IPS-20b (cell line): ENCODE data around the gene CTDP1.
"Not testable (repeated sequence)": the region's sequence is repeated elsewhere in the genome, so short reads cannot be mapped to it uniquely, and the experiment has no call there.

Experiments
- H3K27ac ChIP-seq: one replicate; pipeline ENCODE4 v1.5.1; 2013; ENCODE audit warnings: low read length
- H3K27me3 ChIP-seq: 2 replicates; pipeline ENCODE4 v1.6.1; 2013; ENCODE audit warnings: mild to moderate bottlenecking, low read length, inconsistent platforms; ENCODE audit not compliant: insufficient read depth
- H3K36me3 ChIP-seq: 2 replicates; pipeline ENCODE4 v1.6.1; 2013; ENCODE audit warnings: low read depth, mild to moderate bottlenecking, inconsistent platforms, low read length, moderate library complexity; ENCODE audit not compliant: insufficient read depth
- H3K4me1 ChIP-seq: 2 replicates; pipeline ENCODE4 v1.6.1; 2013; ENCODE audit warnings: mild to moderate bottlenecking, control low read depth, inconsistent platforms, low read length, moderate library complexity; ENCODE audit not compliant: insufficient read depth
- H3K4me3 ChIP-seq: 2 replicates; pipeline ENCODE4 v1.5.1; 2013; ENCODE audit warnings: mild to moderate bottlenecking, low read length, inconsistent platforms
- H3K9ac ChIP-seq: 2 replicates; pipeline ENCODE4 v1.6.1; 2013; ENCODE audit warnings: low read depth, mild to moderate bottlenecking, inconsistent platforms, low read length, moderate library complexity
- H3K9me3 ChIP-seq: 2 replicates; pipeline ENCODE4 v1.6.1; 2013; ENCODE audit warnings: mild to moderate bottlenecking, low read depth, low read length, inconsistent platforms; ENCODE audit not compliant: insufficient read depth

Gene CTDP1

DNA sequence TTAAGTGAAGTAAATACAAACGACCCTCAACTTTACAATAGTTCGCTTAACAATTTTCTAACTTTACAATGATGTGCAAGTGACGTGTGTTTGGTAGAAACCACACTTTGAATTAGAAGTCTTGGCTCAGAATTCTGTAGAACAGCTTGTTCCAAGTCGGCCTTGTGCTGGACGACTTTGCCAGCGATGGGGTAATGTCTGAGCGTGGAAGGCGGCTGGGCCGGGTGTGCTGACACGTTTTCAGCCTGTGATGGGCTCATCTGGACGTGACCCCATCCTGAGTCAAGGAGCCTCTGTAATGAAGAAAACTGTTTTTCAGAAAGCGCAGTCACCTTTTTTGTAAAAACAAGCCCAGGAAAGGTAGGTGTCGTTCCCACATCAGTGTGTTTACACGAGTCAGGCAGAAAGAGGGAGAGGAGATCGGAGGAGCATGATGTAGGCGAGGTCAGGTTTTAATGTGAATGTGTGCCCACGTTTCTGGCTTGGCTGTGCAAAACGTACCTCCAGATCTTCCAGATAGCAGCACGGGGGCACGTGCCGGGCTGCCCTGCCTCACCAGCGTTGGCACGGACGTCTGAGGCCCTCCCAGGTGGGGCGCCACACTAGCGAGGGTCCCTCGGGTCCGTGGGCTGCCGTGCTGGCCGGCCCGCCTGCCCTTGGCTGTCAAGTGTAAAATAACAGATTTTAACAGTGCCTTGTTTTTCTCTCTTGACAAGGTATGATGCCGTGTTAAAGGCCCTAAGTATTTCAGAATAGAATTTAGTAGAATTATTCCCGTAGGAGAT, 54.6 kb downstream of the CTDP1 start:
- H3K9me3 ChIP-seq: peaks cover 12% of the 10 kb centered on the region
- H3K9ac ChIP-seq: no peak overlapping the region
- no peaks in the 10 kb centered on the region for H3K27me3 ChIP-seq
- no peaks in the 10 kb centered on the region for H3K4me1 ChIP-seq
- H3K4me3 ChIP-seq: no peak overlapping the region
- peaks cover 71% of the 10 kb centered on the region for H3K36me3 ChIP-seq
- H3K27ac ChIP-seq: no peak overlapping the region

DNA sequence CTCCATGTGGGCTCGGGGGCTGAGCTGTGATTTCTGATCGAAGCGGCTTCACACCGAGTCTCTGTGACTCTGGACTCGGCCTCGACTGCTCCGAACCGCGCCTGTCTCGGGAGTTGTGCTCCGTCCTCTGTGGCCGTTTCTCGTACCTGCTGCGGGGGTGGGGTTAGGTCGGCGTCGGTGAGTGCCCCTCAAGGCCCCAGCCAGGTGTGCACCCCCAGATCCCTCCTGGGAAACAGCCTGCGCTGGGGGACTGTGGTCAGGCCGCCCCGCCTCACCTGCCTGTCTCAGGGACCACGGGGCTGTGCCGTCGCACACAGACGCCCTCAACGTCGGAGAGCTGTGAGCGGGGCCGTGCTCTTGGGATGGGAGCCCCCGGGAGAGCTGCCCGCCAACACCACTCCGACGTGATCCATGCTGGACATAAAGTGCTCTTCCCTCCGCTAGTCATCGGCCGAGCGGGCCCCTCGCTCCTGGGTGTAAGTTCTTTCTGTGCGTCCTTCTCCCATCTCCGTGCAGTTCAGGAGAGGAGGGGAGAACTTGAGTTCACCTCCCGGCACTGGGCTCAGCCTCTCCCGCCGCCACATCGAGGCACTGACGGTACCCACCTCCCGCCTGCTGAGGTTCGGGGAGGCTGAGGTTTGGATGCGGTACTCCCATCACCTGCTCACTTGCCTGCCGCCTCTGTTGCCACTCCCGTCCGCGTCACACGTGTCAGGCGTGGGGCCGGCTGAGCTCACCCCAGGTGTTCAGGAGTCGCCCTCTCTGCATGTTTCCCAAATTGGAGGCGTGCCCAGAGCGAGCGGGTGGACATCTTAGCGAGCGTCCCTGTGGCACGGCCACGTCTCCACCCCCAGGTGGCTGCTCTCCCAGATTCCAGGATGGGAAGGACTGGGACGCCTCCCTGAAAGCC, 55.7 kb downstream of the CTDP1 start:
- Histone ChIP-seq H3K9me3 (peaks cover 12% of the 10 kb centered on the region), H3K4me1 (no peaks in the 10 kb centered on the region), H3K27me3 (no peaks in the 10 kb centered on the region), H3K27ac (no peak overlapping the region), H3K9ac (no peak overlapping the region), H3K4me3 (no peak overlapping the region), H3K36me3 (peaks cover 64% of the 10 kb centered on the region)

DNA sequence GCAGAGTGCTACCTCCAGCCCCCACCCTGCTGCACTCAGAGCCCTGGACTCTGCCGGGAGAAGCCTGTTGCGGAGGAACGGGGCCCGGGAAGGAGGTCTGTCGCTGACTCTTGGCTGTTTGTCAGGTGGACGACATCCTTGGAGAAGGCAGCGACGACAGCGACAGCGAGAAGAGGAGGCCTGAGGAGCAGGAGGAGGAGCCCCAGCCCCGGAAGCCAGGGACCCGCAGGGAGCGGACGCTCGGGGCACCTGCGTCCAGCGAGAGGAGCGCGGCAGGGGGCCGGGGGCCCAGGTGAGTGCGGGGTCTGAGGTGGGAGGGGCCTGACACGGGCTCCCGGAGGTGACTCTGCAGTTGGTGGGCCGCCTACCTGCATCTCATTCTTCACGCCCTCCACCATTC, 56.6 kb downstream of the CTDP1 start:
- H3K36me3 ChIP-seq: peaks cover 66% of the 10 kb centered on the region
- H3K4me3 ChIP-seq: no peak overlapping the region
- H3K9ac ChIP-seq: no peak overlapping the region
- no peaks in the 10 kb centered on the region for H3K27me3 ChIP-seq
- H3K9me3 ChIP-seq: peaks cover 7% of the 10 kb centered on the region
- H3K4me1 ChIP-seq: no peaks in the 10 kb centered on the region
- no peak overlapping the region for H3K27ac ChIP-seq

DNA sequence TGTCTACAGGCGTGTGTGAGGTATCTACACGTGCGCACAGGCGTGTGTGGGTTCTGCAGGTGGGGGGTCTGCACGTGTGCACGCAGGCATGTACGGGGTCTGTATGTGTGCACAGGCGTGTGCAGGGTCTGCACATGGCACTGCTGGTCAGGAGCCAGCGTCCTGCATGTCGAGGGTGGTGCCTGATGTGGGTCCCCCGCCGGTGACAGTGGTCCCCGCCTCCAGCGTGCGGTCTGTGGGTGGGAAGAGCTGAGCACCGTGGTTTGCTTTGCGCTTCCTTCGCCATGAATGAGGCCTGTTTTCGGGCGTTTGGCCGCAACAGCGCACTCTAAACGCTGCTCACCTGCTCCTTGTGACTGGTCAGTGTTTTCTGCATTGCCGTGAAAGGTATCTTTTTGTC, 57.2 kb downstream of the CTDP1 start:
- Histone ChIP-seq H3K4me3 (no peak overlapping the region), H3K9me3 (0 out of 2 replicates have a peak, but pooled peaks cover 3% of the 10 kb centered on the region), H3K9ac (no peak overlapping the region), H3K27ac (no peak overlapping the region), H3K27me3 (no peaks in the 10 kb centered on the region), H3K36me3 (peaks cover 64% of the 10 kb centered on the region), H3K4me1 (no peaks in the 10 kb centered on the region)

DNA sequence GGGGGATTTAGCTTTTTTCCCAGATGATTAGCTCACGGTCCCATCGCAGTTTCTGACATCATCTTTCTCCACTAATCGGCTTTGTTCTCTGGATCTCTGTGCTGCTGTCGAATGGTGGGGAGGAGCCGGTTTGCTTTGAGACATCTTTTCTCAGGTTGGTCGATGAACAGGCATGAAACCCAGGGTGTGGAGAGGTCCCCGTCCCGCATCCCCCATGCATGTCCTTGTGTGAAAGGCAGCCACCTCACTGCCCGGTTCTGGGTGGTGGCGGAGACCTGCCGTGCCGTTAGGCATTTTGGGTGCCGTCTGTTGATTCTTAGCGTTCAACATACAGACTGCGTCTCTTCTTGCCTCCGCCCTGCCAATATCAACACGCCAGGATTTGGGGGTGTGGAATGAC, 57.8 kb downstream of the CTDP1 start:
- Histone ChIP-seq H3K36me3 (peaks cover 63% of the 10 kb centered on the region), H3K4me1 (no peaks in the 10 kb centered on the region), H3K9me3 (no peaks in the 10 kb centered on the region), H3K4me3 (no peak overlapping the region), H3K27ac (no peak overlapping the region), H3K27me3 (no peaks in the 10 kb centered on the region), H3K9ac (no peak overlapping the region)

DNA sequence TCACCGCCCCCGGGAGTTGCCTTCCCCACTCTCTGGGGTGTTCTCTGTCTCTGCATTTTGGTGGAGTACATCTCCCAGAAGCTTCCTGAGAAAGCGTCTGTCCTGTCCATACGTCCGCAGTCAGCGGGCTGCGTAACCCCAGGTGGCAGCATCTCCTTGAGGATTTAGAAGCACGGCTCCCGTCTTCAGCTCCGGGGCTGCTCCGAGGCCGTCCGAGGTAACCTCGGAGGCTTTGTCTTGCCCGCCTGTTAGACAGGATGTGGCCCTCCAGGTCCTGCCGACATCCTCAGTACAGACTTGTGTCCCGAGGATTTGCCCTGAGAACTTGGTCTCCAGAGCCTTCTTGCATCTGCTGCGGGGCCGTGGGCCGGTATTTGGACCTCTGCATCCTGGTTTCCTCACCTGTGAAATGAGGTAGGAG, 58.4 kb downstream of the CTDP1 start:
- Histone ChIP-seq H3K27me3 (no peaks in the 10 kb centered on the region), H3K4me3 (no peak overlapping the region), H3K36me3 (peaks cover 61% of the 10 kb centered on the region), H3K9ac (no peak overlapping the region), H3K27ac (no peak overlapping the region), H3K4me1 (no peaks in the 10 kb centered on the region), H3K9me3 (no peaks in the 10 kb centered on the region)

DNA sequence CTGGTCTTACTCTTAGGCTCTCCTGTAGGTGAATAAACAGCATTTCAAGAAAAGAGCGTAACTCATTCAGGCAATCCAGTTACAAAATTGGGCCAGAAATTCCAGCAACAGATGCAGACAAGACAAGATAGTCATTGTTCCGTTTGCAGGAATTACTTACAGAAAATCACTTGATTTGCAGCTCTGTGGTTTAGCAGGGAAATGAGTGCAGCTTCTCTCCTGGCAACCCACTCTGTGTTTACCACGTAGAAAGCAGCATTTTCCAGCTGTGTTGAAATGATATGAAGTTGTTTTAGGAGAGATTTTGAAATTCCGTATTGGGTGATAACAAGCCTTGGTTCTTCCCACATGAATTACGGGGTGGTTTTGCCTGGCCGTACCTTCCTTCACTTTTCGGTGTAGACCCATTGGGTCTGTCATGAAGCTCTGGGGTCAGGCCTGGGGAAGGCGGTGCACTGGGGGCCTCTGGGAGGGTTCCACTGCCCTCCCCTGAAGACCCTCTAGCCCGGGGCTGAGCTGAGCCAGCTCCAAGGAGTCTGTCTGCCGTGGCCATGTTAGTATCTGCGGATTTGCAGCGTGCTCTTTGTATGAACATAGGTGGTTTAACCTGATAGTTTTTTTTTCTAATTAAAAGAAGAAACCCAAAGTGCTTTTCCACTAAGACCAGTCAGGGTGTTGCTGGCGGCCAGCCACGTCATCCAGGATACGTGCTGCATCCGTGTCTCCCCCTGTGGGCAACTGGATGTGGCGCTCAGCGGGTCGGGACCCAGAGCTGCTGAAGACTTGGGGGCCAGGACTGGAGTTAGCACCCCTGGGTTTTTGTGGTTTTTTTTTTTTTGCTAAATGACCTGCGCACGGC, 59.2 kb downstream of the CTDP1 start:
- H3K4me3 ChIP-seq: no peak overlapping the region

DNA sequence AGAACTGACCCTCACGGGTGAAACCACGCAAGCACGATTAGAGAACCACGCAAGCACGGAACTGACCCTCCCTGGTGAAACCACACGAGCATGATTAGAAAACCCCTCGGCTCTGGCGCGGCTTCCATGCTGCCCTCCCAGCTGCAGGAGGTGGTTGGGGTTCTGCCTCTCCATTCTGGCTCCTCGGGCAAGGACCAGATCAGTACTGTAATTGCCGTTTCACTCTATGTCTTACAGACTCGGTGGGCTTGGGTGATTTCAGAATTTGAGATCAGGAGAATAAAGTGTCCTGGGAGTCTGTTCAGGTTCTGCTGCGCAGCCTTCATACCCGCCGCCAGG, 59.8 kb downstream of the CTDP1 start:
- Histone ChIP-seq H3K27me3 (no peaks in the 10 kb centered on the region), H3K27ac (no peak overlapping the region), H3K9ac (no peak overlapping the region), H3K4me3 (no peak overlapping the region), H3K9me3 (no peaks in the 10 kb centered on the region), H3K36me3 (peaks cover 60% of the 10 kb centered on the region), H3K4me1 (no peaks in the 10 kb centered on the region)

More for the DNA sequence above, 59.2 kb downstream of the CTDP1 start:
- Histone ChIP-seq H3K27me3 (no peaks in the 10 kb centered on the region), H3K9me3 (no peaks in the 10 kb centered on the region), H3K27ac (no peak overlapping the region), H3K36me3 (peaks cover 59% of the 10 kb centered on the region), H3K9ac (no peak overlapping the region), H3K4me1 (no peaks in the 10 kb centered on the region)

DNA sequence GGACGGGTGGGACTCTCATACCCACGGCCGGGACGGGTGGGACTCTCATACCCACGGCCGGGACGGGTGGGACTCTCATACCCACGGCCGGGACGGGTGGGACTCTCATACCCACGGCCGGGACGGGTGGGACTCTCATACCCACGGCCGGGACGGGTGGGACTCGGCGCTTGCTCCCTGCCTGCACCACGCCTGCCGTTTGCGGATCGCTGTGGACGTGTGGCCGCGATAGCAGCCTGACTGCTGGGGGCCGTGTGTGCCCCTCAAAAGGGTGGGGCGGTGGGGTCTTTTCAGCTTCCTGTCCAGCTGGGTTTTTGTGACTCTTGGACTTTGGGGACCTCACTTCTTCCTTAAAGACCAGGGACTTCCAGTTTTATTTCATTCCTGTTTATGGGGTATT, 60.4 kb downstream of the CTDP1 start:
- H3K27me3 ChIP-seq, H3K4me1 ChIP-seq, H3K27ac ChIP-seq, H3K9me3 ChIP-seq, H3K9ac ChIP-seq, H3K4me3 ChIP-seq: not testable (repeated sequence)
- H3K36me3 ChIP-seq: peaks cover 57% of the 10 kb centered on the region

DNA sequence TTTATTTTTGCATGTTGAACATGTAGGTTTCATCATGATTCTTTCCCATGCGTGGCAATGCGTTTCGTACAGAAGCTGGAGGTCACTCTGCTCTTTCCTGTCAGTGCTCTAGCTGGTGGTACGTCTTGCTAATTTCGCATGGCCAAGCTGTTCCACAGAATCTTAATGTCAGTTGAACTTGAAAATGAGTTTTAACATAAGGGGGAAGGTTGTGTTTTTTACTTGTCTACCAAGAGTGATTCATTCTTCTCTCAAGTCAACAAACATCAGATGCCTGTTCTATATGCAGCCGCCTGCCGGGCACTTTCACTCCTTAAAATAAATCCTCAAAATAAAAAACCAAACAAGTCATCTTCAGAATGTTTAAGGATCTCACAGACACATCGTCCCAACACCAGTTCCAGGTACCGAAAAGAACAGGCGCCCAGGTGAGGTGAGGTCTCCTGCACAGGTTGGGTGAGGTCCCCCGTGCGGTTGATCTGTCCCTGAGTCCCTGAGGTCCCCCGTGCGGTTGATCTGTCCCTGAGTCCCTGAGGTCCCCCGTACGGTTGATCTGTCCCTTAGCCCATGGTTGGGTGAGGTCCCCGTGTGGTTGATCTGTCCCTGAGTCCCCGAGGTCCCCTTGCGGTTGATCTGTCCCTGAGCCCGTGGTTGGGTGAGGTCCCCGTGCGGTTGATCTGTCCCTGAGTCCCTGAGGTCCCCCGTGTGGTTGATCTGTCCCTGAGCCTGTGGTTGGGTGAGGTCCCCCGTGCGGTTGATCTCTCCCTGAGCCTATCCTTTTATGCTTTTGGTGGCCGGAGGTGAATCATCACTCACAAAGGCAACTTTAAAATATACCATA, 61.1 kb downstream of the CTDP1 start:
- no peak overlapping the region for H3K4me3 ChIP-seq
- H3K9ac ChIP-seq: no peak overlapping the region
- H3K27ac ChIP-seq: no peak overlapping the region
- peaks cover 57% of the 10 kb centered on the region for H3K36me3 ChIP-seq
- H3K4me1 ChIP-seq: no peaks in the 10 kb centered on the region
- H3K9me3 ChIP-seq: no peaks in the 10 kb centered on the region
- H3K27me3 ChIP-seq: no peaks in the 10 kb centered on the region

DNA sequence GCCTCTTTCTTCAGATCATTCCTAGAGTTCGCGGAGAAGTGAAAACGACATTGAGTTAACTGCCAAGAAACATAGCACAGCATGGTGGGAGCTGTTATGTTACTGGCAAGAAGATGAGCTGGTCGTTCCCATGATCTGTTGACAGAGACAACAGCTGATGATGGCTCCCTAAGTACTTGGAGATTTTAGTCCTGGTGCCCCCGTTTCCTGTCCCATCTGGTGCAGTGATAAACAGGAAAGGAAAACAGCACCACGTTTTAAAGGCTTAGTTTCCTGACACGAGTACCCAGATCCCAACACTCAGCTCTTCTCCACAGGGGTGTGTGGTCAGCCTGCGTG, 61.7 kb downstream of the CTDP1 start:
- no peaks in the 10 kb centered on the region for H3K9me3 ChIP-seq
- H3K4me3 ChIP-seq: no peak overlapping the region
- no peaks in the 10 kb centered on the region for H3K4me1 ChIP-seq
- peaks cover 54% of the 10 kb centered on the region for H3K36me3 ChIP-seq
- no peak overlapping the region for H3K9ac ChIP-seq
- no peak overlapping the region for H3K27ac ChIP-seq
- no peaks in the 10 kb centered on the region for H3K27me3 ChIP-seq
